Posterior vena cava (tissue), 2 donors: ENCODE data around the gene GTF3C5. TPM values are rescaled to one million over a fixed set of nuclear protein-coding genes. Genes with fewer than 3 reads are reported as not detected.

ENCODE experiments used
- DNase-seq: peaks from one replicate; pipeline ENCODE4 v3.0.0-alpha.2; 2020; ENCODE audit warnings: low spot score
- intact Hi-C, 2 donors: fragments of 100-400 bp; cut with DNase I; formaldehyde crosslinking; loops; one replicate each; pipeline versions ENCODE4 v1.14.1 to v1.14.2; 2022 to 2023
- microRNA-seq, 2 donors: library from miRNA; unstranded; fragments of <30 nt; microRNA quantifications; one replicate each; pipeline ENCODE4 v1.2.0, GENCODE V29; 2020 to 2021; ENCODE audit warnings: borderline microRNAs expressed in 2 of 2
- total RNA-seq, 2 donors: library from RNA; stranded (reverse); fragmentation: NEBNext Ultra II Directional; extraction: Animal tissue kit (Norgen Biotek cat#: 25700); gene quantifications; one replicate each; pipeline ENCODE4 v1.2.1, GENCODE V29; 2021
- donor health status: DM: yes; HTN: yes; CAD: no.
- donor health status: DM: yes; HTN: yes; CAD: no.

The GTF3C5 gene
- total RNA-seq, 2 donors from 2014 or later = 25.9 to 27.9 TPM

- intact Hi-C loops = loop anchor here in 1 of 2 donors (5.0 kb wide), 1 partner anchor 47 kb away; no protein-coding TSS in a partner anchor
- DNase-seq = no peak
These were observed 69.1 kb downstream of the GTF3C5 start for GRCh38 chr9:133099726-133100505.

GRCh38 chr9:133100506-133101355 is 69.9 kb downstream of the GTF3C5 start:
- DNase-seq = no peak
- intact Hi-C loops = loop anchor here in 1 of 2 donors (5.0 kb wide), 1 partner anchor 47 kb away; no protein-coding TSS in a partner anchor

DNA sequence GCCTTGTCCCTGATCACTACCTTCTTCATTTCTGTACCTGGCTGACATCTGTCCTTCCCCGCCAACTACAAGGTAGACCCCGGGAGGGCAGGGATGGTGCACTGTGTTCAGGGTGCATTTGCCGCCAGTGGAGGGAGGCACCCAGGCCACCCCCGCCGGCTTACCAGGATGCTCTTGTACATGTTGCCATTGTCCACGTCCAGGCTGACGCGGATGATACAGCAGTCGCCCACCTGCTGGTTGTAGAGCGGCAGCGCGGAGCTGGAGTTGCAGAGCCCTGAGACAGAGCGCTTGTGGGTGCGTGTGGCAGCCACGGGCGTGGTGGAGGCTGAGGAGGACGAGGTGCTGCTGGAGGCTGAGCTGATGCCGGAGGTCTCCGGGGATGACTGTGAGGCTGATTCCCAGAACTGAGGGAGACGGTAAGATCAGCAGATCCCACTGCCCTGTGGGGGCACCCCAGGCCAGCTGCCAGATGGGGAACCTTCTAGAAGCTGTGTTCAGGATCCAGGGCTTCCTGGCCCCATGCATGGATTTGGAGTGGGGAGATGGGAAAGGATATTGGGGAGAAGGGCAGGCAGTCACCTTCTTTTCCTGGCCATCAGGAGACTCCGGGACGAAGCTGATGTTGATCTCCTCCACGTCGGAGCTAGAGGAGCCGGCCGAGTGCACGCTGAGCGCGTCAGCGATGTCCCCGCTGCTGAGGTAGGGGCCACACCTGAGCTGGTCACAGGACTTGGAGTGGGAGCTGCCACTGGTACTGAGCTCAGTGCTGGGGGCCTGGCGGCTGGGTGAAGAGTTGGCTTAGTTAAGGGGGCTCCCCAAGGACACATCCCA is 70.8 kb downstream of the GTF3C5 start:
- intact Hi-C loops = loop anchor here (2.0 to 5.0 kb wide), 2 partner anchors 45 to 46 kb away; no protein-coding TSS in a partner anchor
- peak; percentile 79 for DNase-seq

DNA sequence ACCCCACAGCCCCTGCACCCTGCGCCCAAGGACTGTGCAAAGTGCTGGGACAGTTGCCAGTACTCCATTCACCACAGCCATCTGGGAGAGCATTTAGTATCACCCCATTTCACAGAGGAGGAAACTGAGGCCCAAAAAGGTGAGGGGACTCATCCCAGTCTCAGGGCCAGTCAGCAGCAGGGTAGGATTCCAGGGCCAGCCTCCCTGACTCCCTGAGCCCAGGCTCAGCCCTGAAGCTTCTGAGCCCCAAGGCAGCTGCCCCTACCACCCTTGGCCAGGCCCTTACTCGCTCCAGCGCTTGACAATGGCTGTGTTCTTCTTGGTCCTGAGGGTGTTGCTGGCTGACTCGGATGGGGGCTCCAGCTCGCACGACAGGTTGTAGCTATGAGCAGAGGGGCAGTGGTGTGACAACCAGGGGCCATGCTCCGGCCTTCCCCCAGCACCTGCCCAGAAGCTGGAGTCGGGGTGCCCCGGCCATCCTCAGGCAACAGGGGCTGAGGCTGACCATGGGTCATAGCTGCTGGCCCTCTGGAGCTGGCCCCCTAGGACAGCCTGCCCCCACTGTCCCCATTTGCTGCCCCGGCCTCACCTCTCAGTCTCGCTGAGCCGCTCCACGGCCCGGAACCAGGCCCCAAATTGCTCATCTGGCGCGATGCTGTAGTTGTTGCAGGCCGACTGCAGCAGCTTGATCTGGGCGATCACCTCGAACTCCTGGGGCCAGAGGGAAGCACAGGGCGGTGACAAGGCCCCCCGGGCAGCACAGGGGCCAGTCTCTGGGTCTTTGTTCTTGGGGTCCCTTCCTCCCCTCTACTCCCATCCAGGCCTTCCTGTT is 71.6 kb downstream of the GTF3C5 start:
- DNase-seq = peak; percentile 60

GRCh38 chr9:133103183-133103986 is 72.6 kb downstream of the GTF3C5 start:
- intact Hi-C loops = loop anchor here (2.0 to 5.0 kb wide), 2 partner anchors 43 to 44 kb away; no protein-coding TSS in a partner anchor
- peak; percentile 90 for DNase-seq

More for the DNA sequence above, 71.6 kb downstream of the GTF3C5 start:
- intact Hi-C loops = loop anchor here (2.0 to 5.0 kb wide), 2 partner anchors 44 to 45 kb away; no protein-coding TSS in a partner anchor

- intact Hi-C loops = loop anchor here (2.0 to 5.0 kb wide), 2 partner anchors 43 kb away; no protein-coding TSS in a partner anchor
- peak; percentile 74 for DNase-seq
These were observed 73.2 kb downstream of the GTF3C5 start for GRCh38 chr9:133103987-133104505.

- peak; percentile 50 for DNase-seq
- intact Hi-C loops = loop anchor here in 1 of 2 donors (5.0 kb wide), 1 partner anchor 42 kb away; no protein-coding TSS in a partner anchor
These were observed 74.1 kb downstream of the GTF3C5 start for GRCh38 chr9:133104718-133105460.

DNA sequence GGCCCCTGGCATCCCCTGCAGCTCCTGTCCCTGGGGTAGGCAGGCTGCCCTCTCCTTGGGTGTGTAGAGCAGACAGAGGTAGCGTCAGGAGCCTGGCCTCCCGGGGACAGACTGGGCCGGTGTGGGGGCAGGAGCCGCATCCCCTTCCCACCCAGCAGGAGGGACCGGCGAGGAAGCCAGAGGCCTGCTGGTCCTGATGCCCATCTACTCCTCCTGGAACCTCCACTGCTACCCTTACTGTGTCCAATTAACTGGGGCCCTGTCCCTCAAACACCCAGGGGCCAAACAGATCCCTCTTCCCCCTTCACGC is 74.6 kb downstream of the GTF3C5 start:
- intact Hi-C loops = no loop called here

GRCh38 chr9:133106511-133107244 is 75.9 kb downstream of the GTF3C5 start:
- peak; percentile 64 for DNase-seq
- intact Hi-C loops = no loop called here

More for the DNA sequence above, 74.6 kb downstream of the GTF3C5 start:
- peak; percentile 70 for DNase-seq

DNA sequence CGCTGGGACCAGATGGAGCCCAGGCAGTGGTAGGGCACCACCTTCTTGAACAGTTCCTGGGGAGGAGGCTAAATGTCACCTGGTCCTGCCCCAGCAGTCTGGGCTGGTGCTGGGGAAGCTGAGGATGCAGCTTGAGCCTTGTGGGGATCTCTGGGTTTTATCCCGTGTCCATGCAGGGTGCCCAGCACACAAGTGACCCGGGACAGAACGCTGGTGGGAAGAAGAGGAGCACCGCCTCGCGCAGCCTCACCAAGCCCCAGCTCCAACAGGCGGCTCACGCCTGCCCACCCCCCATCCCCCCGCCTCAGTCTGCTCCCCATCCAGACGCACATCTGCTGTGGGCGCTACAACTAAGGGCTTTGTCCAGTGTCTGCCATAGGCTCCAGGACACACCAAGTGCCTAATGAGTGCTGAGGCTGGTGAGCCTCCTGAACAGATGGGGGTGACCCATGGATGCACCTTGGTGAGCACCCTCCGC is 76.5 kb downstream of the GTF3C5 start:
- intact Hi-C loops = no loop called here
- peak; percentile 41 for DNase-seq

Small RNAs within 50 kb of the gene (microRNA-seq; reads per million reads assigned to microRNA genes)
- 0.26 to 0.97 reads per million in 2 donors for gene MIR6877

Other genes with a start within 250 kb of the GTF3C5 start
- gene AK8, start 152.7 kb upstream of the GTF3C5 start, total RNA-seq = 1 to 10 TPM in 1 of 2 donors, under 1 TPM in 1; 0.24 to 1.3 TPM
- 1 to 10 TPM; 2.7 to 3.7 TPM for gene SPACA9, start 152.1 kb upstream of the GTF3C5 start, total RNA-seq
- gene TSC1, start 86.4 kb upstream of the GTF3C5 start, total RNA-seq = 10 to 100 TPM; 32.5 to 33.5 TPM
- gene GFI1B, start 52.3 kb upstream of the GTF3C5 start, total RNA-seq = not detected
- 1 to 10 TPM in 1 of 2 donors, under 1 TPM in 1; 0.51 to 2.8 TPM for gene CEL, start 31.0 kb downstream of the GTF3C5 start, total RNA-seq
- 10 to 100 TPM; 27.6 to 28.3 TPM for gene RALGDS, start 90.2 kb downstream of the GTF3C5 start, total RNA-seq
- 10 to 100 TPM; 14.2 to 19.9 TPM for gene GBGT1, start 132.9 kb downstream of the GTF3C5 start, total RNA-seq
- gene OBP2B, start 178.3 kb downstream of the GTF3C5 start, total RNA-seq = not detected
- 1 to 10 TPM; 1.5 to 2.1 TPM for gene ABO, start 244.2 kb downstream of the GTF3C5 start, total RNA-seq